GM23248 (cell line): Measurements from ENCODE around the gene DIP2C. TPM values are rescaled to one million over a fixed set of nuclear protein-coding genes. Genes with fewer than 3 reads are reported as not detected.
A peak's percentile ranks its signal among the peaks of the same experiment; 100 is the strongest.

Source experiments
- DNase-seq: peaks from one replicate; pipeline ENCODE4 v3.0.0-alpha.2; 2015
- H2AFZ ChIP-seq: fragments of 200-600 bp; sonication (generic); 2 replicates; pipeline ENCODE4 v1.6.1; 2016; ENCODE audit warnings: antibody characterized with exemption
- H3F3A ChIP-seq: fragments of 200-600 bp; sonication (generic); 2 replicates; pipeline ENCODE4 v1.6.1; 2016; ENCODE audit warnings: mild to moderate bottlenecking, antibody characterized with exemption, mixed run types; ENCODE audit not compliant: insufficient read depth
- H3K27ac ChIP-seq: fragments of 200-600 bp; sonication (generic); 2 replicates; pipeline ENCODE4 v1.5.1; 2016; ENCODE audit warnings: mild to moderate bottlenecking
- H3K27me3 ChIP-seq: fragments of 200-600 bp; sonication (generic); replicated peaks from 2 replicates; pipeline ENCODE4 v1.6.1; 2016; ENCODE audit warnings: mild to moderate bottlenecking; ENCODE audit not compliant: insufficient read depth
- H3K36me3 ChIP-seq: fragments of 200-600 bp; sonication (generic); 2 replicates; pipeline ENCODE4 v1.6.1; 2016; ENCODE audit warnings: low read depth, mild to moderate bottlenecking
- H3K4me1 ChIP-seq: fragments of 200-600 bp; sonication (generic); 2 replicates; pipeline ENCODE4 v1.6.1; 2016; ENCODE audit warnings: mild to moderate bottlenecking; ENCODE audit not compliant: insufficient read depth
- H3K4me2 ChIP-seq: fragments of 200-600 bp; sonication (generic); one replicate; pipeline ENCODE4 v1.6.1; 2016; ENCODE audit warnings: mild to moderate bottlenecking; ENCODE audit not compliant: unreplicated experiment
- H3K4me3 ChIP-seq: fragments of 200-600 bp; sonication (generic); 2 replicates; pipeline ENCODE4 v1.5.1; 2016; ENCODE audit warnings: mild to moderate bottlenecking
- H3K79me2 ChIP-seq: fragments of 200-600 bp; sonication (generic); 2 replicates; pipeline ENCODE4 v1.6.1; 2016; ENCODE audit warnings: mild to moderate bottlenecking; ENCODE audit not compliant: insufficient read depth
- H3K9ac ChIP-seq: fragments of 200-600 bp; sonication (generic); 2 replicates; pipeline ENCODE4 v1.6.1; 2016; ENCODE audit warnings: mild to moderate bottlenecking
- H3K9me2 ChIP-seq: fragments of 200-600 bp; sonication (generic); 2 replicates; pipeline ENCODE4 v1.6.1; 2016; ENCODE audit warnings: mixed run types, mild to moderate bottlenecking, moderate library complexity; ENCODE audit not compliant: insufficient read depth
- H3K9me3 ChIP-seq: fragments of 200-600 bp; sonication (generic); one replicate; pipeline ENCODE4 v1.6.1; 2017; ENCODE audit warnings: low read depth
- H4K20me1 ChIP-seq: fragments of 200-600 bp; sonication (generic); 2 replicates; pipeline ENCODE4 v1.6.0; 2016; ENCODE audit not compliant: insufficient read depth
- EZH2 ChIP-seq: fragments of 200-600 bp; sonication (generic); IDR thresholded peaks from 2 replicates; pipeline ENCODE4 v1.6.1; 2018; ENCODE audit warnings: antibody characterized with exemption, mild to moderate bottlenecking; ENCODE audit not compliant: insufficient read depth, poor library complexity, severe bottlenecking
- EZH2phosphoT487 ChIP-seq: fragments of 200-600 bp; sonication (generic); IDR thresholded peaks from 2 replicates; pipeline ENCODE4 v1.6.1; 2018; ENCODE audit warnings: antibody characterized with exemption, moderate library complexity, mild to moderate bottlenecking, low read depth; ENCODE audit not compliant: insufficient read depth
- WGBS, 2 experiments: methylation state at CpG; one replicate each; pipeline ENCODE4 v1.1.6; 2015 to 2017; ENCODE audit warnings: low lambda C conversion rate in 2 of 2, low coverage in 1 of 2; ENCODE audit errors: missing lambda C conversion rate in 2 of 2; 5-methylcytosine and 5-hydroxymethylcytosine counted together
- in situ Hi-C: fragments of 300-500 bp; cut with MboI; formaldehyde crosslinking; loops from 2 replicates; pipeline ENCODE4 v1.15.0; 2020
- polyA plus RNA-seq: library from polyadenylated mRNA; unstranded; fragments of >200 nt; fragmentation: Nextera tagmentation; extraction: Ambion mirVana; gene quantifications from 2 replicates; pipeline ENCODE4 v1.2.1, GENCODE V29; 2016
- total RNA-seq: library from RNA; depleted of rRNA; stranded (reverse); fragments of >200 nt; shearing (Covaris generic); gene quantifications from 2 replicates; pipeline ENCODE4 v1.2.3, GENCODE V29; 2014

DIP2C gene
- total and polyA plus RNA-seq, 2 experiments from 2014 or later, result 12.0 to 13.1 TPM

DNA sequence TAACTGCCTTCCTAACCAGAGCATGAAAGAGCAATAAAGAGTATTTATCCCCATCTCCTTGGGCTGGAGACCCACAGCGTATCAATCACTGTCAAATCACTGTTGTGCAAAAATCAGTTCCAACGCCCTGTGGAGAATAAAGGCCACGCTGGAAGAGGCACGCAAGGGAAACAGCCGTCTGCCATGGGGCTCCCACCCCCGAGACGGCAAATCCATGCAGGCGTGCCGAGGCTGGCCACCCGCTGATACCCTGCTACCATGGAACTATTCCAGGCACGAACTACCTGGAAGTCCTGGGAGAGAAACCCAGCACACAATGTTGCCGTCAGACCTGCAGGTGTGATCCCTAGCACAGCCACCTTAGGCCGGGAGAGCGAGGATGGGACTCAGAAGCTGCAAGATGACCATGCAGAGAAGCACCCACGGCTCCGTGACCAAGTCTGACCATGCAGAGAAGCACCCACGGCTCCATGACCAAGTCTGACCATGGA, 185.3 kb downstream of the DIP2C start:
- Histone ChIP-seq H2AFZ (no peak overlapping the region), H3K27me3 (no peaks in the 10 kb centered on the region), H3K9ac (no peak overlapping the region), H3F3A (no peaks in the 10 kb centered on the region), H3K9me3 (no peaks in the 10 kb centered on the region), H3K36me3 (no peaks in the 10 kb centered on the region), H3K79me2 (peaks cover 98% of the 10 kb centered on the region), H4K20me1 (0 out of 2 replicates have a peak, but pooled peaks cover 3% of the 10 kb centered on the region), H3K4me1 (peaks cover 10% of the 10 kb centered on the region; the same call in 1 of the 2 replicates), H3K4me3 (no peak overlapping the region), H3K9me2 (no peaks in the 10 kb centered on the region), H3K4me2 (no peak overlapping the region), H3K27ac (no peak overlapping the region)
- TF ChIP-seq EZH2, result no peak
- TF ChIP-seq EZH2phosphoT487, result no peak
- in situ Hi-C loops, result no loop called here
- WGBS, 2 experiments, result 87 to 89% methylated on average over 17 of the region's 17 CpGs
- DNase-seq, result no peak

DNA sequence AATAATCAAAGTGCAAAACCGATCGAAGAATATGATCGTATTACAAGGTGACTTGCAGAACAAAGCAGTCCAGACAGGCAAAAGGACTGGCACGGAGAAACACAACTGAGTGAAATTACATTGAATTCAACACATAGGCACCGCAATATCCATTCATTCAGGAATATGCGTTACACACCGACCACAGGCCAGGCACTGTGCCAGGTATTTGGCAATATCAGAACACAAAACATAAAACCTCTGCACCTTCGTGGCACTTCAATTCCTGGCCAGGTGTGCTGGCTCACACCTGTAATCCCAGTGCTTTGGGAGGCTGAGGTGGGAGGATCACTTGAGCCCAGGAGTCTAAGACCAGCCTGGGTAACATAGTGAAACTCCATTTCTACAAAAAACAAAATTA, 187.9 kb downstream of the DIP2C start:
- Histone ChIP-seq H3K4me3 (no peak overlapping the region), H3K36me3 (no peaks in the 10 kb centered on the region), H3K27ac (no peak overlapping the region), H3K4me1 (peaks cover 10% of the 10 kb centered on the region; the same call in 1 of the 2 replicates), H3K9me3 (no peaks in the 10 kb centered on the region), H3K9ac (no peak overlapping the region), H3K4me2 (no peak overlapping the region), H2AFZ (no peak overlapping the region), H3K79me2 (peaks cover 98% of the 10 kb centered on the region), H4K20me1 (0 out of 2 replicates have a peak, but pooled peaks cover 3% of the 10 kb centered on the region), H3K27me3 (no peaks in the 10 kb centered on the region), H3F3A (no peaks in the 10 kb centered on the region), H3K9me2 (no peaks in the 10 kb centered on the region)
- in situ Hi-C loops, result no loop called here
- TF ChIP-seq EZH2 (no peak), EZH2phosphoT487 (no peak)
- WGBS, 2 experiments, result 82 to 85% methylated on average over 8 of the region's 8 CpGs
- DNase-seq, result no peak

DNA sequence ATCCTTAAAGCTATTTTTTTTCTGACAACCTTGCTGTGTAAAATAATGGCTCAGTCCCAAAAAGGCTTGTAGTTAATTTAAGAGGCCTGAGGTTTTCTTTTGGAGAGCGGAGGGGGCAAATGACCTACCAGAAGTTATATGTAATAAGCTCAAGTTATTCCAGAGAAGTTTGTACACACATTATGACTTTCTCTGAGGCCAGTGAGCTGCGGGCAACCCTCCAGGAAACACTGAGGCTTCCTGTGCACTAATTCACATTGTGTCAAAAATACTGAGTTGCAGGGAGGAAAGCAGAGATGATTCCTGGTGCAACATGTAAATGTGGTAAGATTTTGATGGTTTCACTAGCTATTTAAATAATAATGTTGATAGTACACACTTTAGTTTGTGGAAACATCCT, 188.6 kb downstream of the DIP2C start:
- in situ Hi-C loops, result no loop called here
- Histone ChIP-seq H3K36me3 (no peaks in the 10 kb centered on the region), H3K4me1 (peaks cover 10% of the 10 kb centered on the region; the same call in 1 of the 2 replicates), H3K9me2 (no peaks in the 10 kb centered on the region), H3F3A (no peaks in the 10 kb centered on the region), H3K9ac (no peak overlapping the region), H3K27me3 (no peaks in the 10 kb centered on the region), H3K4me2 (no peak overlapping the region), H3K27ac (no peak overlapping the region), H3K79me2 (peaks cover 98% of the 10 kb centered on the region), H4K20me1 (0 out of 2 replicates have a peak, but pooled peaks cover 3% of the 10 kb centered on the region), H2AFZ (no peak overlapping the region), H3K4me3 (no peak overlapping the region), H3K9me3 (no peaks in the 10 kb centered on the region)
- DNase-seq, result peak; percentile 57
- TF ChIP-seq EZH2 (no peak), EZH2phosphoT487 (no peak)
- WGBS, 2 experiments, result 73 to 81% methylated on average over 2 of the region's 2 CpGs

DNA sequence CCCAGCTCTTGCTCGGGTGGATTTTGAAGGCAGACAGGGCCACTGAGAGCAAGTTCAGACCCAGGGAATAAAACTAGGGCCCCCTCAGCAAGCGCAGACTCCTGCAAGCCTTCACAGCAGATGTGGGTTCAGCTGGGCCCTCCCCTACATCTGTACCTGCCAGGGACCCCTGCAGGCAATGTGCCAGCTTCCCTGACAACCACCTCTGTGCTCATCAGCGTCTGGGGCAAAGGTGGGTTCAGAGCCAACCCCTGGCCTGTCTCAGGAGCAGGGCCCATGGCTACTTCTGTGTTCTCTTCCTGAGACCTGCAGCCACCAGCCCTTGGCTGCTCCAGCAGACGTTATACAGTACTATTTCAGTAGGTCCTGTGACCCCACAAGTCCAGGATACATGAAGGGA, 189.5 kb downstream of the DIP2C start:
- in situ Hi-C loops, result no loop called here
- H3K4me3 ChIP-seq, result no peak overlapping the region
- no peak overlapping the region for H2AFZ ChIP-seq
- WGBS, 2 experiments, result 80 to 88% methylated on average over 4 of the region's 4 CpGs
- no peaks in the 10 kb centered on the region for H3K9me3 ChIP-seq
- no peaks in the 10 kb centered on the region for H3K36me3 ChIP-seq
- peaks cover 10% of the 10 kb centered on the region; the same call in 1 of the 2 replicates for H3K4me1 ChIP-seq
- TF ChIP-seq EZH2, result no peak
- no peak for TF ChIP-seq EZH2phosphoT487
- H3F3A ChIP-seq, result no peaks in the 10 kb centered on the region
- no peak overlapping the region for H3K9ac ChIP-seq
- no peaks in the 10 kb centered on the region for H3K27me3 ChIP-seq
- 0 out of 2 replicates have a peak, but pooled peaks cover 3% of the 10 kb centered on the region for H4K20me1 ChIP-seq
- H3K4me2 ChIP-seq, result no peak overlapping the region
- DNase-seq, result no peak
- no peaks in the 10 kb centered on the region for H3K9me2 ChIP-seq
- no peak overlapping the region for H3K27ac ChIP-seq
- peaks cover 96% of the 10 kb centered on the region for H3K79me2 ChIP-seq
